CD4-positive, alpha-beta T cell treated with Interferon alpha-2 for 1 hour (primary cell): Measurements from ENCODE around the gene GRAMD1C.
A peak's percentile ranks its signal among the peaks of the same experiment; 100 is the strongest.
"Not testable (repeated sequence)": the region's sequence is repeated elsewhere in the genome, so short reads cannot be mapped to it uniquely, and the experiment has no call there.

Experiments
- DNase-seq, 2 donors: peaks; one replicate each; pipeline ENCODE4 v3.0.0-alpha.2; 2020 to 2022

GRAMD1C gene

DNA sequence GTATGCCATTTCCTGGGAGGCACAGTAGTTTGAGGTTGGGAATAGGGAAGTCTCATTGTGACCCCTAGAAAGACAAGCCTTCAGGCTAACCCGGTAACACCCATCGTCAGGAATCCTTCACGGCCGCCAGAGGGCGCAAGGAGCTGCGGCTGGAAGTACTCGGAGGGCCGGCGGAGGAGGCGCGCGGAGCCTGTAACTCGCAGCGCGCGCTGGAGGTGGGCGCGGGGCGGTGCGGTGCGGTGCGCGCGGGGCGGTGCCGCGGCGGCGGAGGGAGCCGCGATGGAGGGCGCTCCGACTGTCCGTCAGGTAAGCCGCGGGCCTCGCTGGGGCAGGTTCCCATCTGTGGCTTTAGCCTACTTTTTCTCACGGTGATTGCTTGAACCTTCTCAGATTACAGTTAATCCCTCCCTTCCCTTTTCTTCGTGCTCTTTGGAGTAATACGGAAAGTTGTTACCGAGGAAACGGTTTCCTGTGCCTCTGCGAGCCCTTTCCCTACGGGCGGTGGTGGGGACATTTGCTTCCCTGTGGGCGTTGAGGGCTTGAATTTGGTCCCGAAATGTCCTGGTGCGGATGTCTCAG is at the start of gene GRAMD1C:
Gene GRAMD1C, plus strand, starts transcription at position 158 of the 579 bp plus-strand sequence. Its CDS starts 122 bp downstream, at position 280.
- peak; percentile 85 to 89 for DNase-seq

- no peak for DNase-seq
Observed at GRCh38 chr3:113791381-113791780, 47.2 kb upstream of the GRAMD1C start.

DNA sequence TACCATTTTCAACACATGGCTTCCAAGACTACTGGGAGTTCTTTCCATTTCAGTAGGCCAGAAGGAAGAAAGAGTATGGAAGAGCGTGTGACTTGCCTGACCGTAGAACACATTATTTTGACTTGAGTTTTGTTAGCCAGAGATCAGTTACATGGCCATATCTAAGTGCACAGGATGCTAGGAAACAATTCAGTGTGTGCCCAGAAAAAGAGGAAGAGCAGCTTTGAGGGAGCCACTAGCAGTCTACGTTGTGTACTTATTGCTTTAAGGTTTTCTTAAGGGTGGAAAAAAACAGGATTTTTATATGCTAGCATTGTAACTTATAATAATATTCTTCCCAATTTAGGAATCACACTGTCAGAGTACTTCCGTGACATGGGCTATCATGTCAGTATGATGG is 44.1 kb upstream of the GRAMD1C start:
- DNase-seq, result no peak

DNA sequence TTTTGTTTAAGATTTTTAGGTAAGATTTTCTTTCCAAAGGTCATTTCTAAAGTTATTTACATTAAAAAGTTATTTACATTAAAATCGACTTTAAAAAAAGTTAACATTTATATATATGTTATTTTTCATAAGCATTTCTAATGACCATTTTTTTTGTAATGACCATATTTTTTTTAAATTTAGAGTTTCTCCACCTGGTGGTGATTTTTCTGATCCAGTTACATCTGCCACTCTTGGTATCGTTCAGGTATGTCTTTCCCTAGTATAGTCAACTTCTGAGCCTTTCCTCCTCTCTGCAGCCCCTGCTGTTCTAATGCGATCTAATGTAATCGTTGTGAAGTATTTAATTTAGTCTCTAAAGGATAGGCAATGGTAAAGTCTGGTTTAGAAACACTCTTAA is 42.9 kb upstream of the GRAMD1C start:
- no peak for DNase-seq

DNA sequence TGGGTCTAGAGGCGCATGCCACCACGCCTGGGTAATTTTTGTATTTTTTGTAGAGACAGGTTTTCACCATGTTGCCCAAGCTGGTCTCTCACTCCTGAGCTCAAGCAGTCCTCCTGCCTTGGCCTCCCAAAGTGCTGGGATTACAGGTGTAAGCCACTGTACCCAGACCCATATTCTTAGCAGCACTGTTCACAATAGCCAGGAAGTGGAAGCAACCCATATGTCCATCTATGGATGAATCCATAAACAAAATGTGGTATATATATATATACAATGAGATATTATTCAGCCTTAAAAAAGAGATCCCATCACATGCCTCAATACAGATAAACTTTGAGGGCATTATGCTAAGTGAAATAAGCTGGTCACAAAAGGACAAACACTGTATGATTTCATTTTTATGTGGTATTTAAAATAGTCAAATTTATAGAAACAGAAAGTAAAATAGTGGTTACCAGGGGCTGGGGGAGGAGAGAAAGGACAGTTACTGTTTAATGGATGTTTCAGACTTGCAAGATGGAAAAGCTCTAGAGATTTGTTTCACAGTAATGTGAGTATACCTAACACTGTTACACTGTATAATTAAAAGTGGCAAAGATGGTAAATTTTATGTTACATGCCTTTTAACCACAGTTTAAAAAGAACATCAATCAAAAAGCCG is 35.7 kb upstream of the GRAMD1C start:
- DNase-seq, result no peak

DNA sequence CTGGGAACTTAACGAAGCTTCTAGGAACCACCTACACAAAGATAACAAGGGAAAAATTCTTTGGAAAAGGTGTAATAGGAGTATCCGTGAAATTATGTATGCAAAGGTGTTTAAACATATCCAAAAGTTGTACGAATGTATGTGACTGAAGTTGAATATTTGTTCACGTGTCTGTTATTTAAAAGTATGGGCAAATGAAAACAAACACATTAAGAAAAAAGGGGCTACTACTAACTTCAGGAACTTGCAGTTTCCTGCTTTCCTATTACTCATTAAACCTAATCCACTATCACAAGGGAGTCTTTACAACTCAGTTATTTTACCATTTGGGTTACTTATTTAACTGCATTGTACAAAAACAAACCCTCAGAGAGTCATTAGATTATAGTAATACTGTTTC is 33.9 kb upstream of the GRAMD1C start:
- DNase-seq, result no peak

- no peak for DNase-seq
Observed at GRCh38 chr3:113805249-113805648, 33.3 kb upstream of the GRAMD1C start.

GRCh38 chr3:113812854-113813253 is 25.7 kb upstream of the GRAMD1C start:
- DNase-seq, result no peak

GRCh38 chr3:113819866-113820265 is 18.7 kb upstream of the GRAMD1C start:
- no peak for DNase-seq

GRCh38 chr3:113825090-113825489 is 13.5 kb upstream of the GRAMD1C start:
- no peak for DNase-seq

DNA sequence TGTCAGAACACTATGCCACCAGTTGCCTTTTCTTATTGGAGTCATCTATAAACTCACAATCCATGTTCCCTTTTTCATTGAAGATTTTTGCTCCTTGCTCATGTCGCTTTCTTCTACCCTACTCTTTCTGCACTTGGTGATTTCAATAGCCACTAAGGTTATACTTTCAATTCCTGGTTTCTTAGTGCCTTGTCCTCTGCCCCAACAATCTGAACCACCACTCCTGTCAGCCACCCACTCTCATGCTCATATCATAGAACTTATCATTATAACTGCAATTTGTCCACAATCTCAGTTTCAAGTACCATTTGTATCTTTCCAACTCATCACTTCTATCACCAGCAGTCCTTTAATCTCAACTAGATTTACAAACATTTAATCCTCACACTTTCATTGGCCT is 10.0 kb upstream of the GRAMD1C start:
- DNase-seq, result no peak

- no peak for DNase-seq
Observed at GRCh38 chr3:113829576-113830354, 8.8 kb upstream of the GRAMD1C start.

GRCh38 chr3:113831103-113831355 is 7.6 kb upstream of the GRAMD1C start:
- DNase-seq, result no peak

GRCh38 chr3:113832477-113833164 is 6.0 kb upstream of the GRAMD1C start:
- no peak for DNase-seq

- no peak for DNase-seq
Observed at GRCh38 chr3:113834983-113835382, 3.6 kb upstream of the GRAMD1C start.

DNA sequence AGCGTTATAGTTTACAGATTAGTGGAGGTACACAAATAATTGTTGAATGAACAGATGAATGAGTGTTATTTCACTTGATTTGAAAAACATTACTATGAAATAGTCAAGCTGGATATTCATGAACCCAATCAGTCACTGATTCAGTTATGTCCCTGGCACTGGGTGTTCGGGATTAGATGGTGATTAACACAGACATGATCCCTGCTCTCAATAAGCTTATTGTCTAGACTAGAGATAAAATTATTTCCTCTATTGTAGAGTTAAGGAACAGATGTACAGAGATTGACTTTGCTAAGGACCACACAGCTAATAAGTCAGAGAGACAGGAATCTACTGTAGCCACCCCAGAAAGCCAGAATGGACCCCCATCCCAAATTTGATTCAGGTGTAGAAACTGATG is 963 bp downstream of the GRAMD1C start:
- DNase-seq, result no peak

DNA sequence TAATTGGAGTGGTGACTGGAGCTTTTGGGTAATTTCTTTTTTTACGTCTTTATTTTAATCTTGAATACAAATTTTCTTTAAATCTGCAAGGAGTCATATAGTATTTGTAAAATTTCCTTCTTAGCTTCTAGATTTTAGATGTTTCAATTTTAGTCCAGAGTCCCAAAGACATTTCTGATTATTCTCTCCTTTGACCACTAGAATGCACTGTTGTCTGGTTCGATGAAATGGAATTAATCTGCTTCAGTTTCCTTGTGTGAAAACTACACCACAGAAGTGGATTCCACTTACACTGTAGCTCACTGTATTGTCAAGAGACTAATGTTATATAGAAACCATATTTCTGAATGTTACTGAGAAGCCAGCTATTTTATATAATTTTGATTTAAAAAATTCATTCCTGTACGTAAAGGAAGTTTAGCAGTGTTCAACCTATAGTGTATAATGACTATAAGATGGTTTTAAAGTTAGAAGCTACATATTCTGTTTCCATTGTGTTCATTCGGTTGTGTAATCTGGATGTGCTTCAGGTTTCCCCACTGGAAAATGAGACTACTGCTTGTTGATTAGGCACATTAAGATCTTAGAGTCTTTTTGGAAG is 6.1 kb downstream of the GRAMD1C start:
- peak in 1 of 2 donors; percentile 43 for DNase-seq

GRCh38 chr3:113847247-113847646 is 8.7 kb downstream of the GRAMD1C start:
- no peak for DNase-seq

DNA sequence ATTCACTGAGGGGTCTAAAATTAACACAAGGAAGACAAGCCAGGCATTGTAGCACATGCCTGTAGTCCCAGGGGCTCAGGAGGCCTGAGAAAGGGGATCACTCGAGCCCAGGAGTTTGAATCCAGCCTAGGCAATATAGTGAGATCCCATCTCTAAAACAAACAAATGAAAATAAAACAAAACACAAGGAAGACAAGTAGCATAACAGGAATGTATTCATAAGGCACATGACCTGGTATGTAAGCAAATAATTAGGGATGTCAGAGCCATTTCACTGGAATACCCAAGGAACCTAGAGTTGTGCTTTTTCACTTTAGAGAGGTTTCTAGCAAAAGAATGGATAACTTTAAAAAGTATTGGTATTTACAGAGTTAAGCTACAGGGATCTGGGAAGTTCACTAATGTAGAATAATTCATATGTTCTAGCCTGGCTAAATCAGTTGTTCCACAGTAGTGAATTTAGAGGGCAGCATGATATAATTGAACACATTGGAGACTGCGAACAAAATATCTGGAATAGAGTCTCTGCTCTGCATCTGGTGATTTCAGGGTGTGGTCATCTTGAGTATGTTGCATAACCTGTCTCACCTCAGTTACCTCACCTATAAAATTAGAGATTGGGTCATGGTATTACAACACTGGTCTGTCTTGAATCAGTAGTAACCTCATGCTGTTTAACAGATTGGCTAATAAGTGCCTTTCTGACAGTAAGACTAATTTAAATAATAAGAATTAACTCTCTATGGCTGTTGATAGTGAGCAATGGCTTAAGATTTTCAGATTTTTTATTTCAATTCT is 9.3 kb downstream of the GRAMD1C start:
- no peak for DNase-seq

- not testable (repeated sequence) for DNase-seq
Observed at GRCh38 chr3:113849071-113849470, 10.5 kb downstream of the GRAMD1C start.

- DNase-seq, result not testable (repeated sequence)
Observed at GRCh38 chr3:113849841-113850240, 11.3 kb downstream of the GRAMD1C start.

- DNase-seq, result not testable (repeated sequence)
Observed at GRCh38 chr3:113850391-113850790, 11.8 kb downstream of the GRAMD1C start.
